Breast epithelium (tissue), 3 donors: Measurements from ENCODE around the gene ALPK3.

Experiments used
- CTCF ChIP-seq, 3 donors: fragments of 450-650 bp; IDR thresholded peaks; one replicate each; pipeline ENCODE4 v1.5.1; 2016 to 2017; ENCODE audit warnings: antibody characterized with exemption in 3 of 3, mild to moderate bottlenecking in 3 of 3, moderate library complexity in 3 of 3
- POLR2A ChIP-seq: fragments of 450-650 bp; IDR thresholded peaks from one replicate; pipeline ENCODE4 v1.6.1; 2016; ENCODE audit warnings: antibody characterized with exemption, mild to moderate bottlenecking, moderate library complexity
- POLR2AphosphoS5 ChIP-seq, 3 donors: sonication (generic); formaldehyde crosslinking; IDR thresholded peaks; one replicate each; pipeline ENCODE4 v1.6.1; 2017; ENCODE audit warnings: antibody characterized with exemption in 3 of 3

GRCh38 chr15:84835661-84836337 is 18.6 kb downstream of the ALPK3 start:
- TF ChIP-seq POLR2A (no peak), POLR2AphosphoS5 (IDR thresholded peaks at IDR 0.05) (no peak), CTCF (IDR thresholded peaks at IDR 0.05) (no peak)
